Tibial artery (tissue), 4 donors: Measurements from ENCODE around the gene CRELD1.
A peak's percentile ranks its signal among the peaks of the same experiment; 100 is the strongest.
"Not testable (repeated sequence)": the region's sequence is repeated elsewhere in the genome, so short reads cannot be mapped to it uniquely, and the experiment has no call there.

Experiments used
- DNase-seq, 2 donors: peaks; one replicate each; pipeline ENCODE4 v3.0.0-alpha.2; 2019
- H3K27ac ChIP-seq, 2 donors: fragments of 200-600 bp; sonication (generic) in 1 of 2; 1 replicate in 1 of 2; 2 replicates in 1 of 2; pipeline ENCODE4 v1.5.1; 2018 to 2019; ENCODE audit warnings: mild to moderate bottlenecking in 1 of 2
- H3K27me3 ChIP-seq, 2 donors: fragments of 200-600 bp; sonication (generic) in 1 of 2; one replicate each; pipeline versions ENCODE4 v1.5.1 to v1.6.0; 2016 to 2019
- H3K36me3 ChIP-seq, 3 donors: fragments of 200-600 bp; sonication (generic) in 2 of 3; one replicate each; pipeline ENCODE4 v1.5.1; 2016 to 2019; ENCODE audit warnings: mild to moderate bottlenecking in 2 of 3
- H3K4me1 ChIP-seq, 4 donors: fragments of 200-600 bp; sonication (generic) in 2 of 4; 1 replicate in 3 of 4; 2 replicates in 1 of 4; pipeline ENCODE4 v1.5.1; 2016 to 2019
- H3K4me3 ChIP-seq, 2 donors: fragments of 200-600 bp; sonication (generic) in 1 of 2; 1 replicate in 1 of 2; 2 replicates in 1 of 2; pipeline ENCODE4 v1.5.1; 2018 to 2019; ENCODE audit warnings: mild to moderate bottlenecking in 2 of 2
- H3K9me3 ChIP-seq, 3 donors: fragments of 200-600 bp; sonication (generic) in 1 of 3; one replicate each; pipeline ENCODE4 v1.5.1; 2016 to 2019
- CTCF ChIP-seq, 2 experiments: fragments of 200-600 bp in 1 of 2; fragments of 450-650 bp in 1 of 2; IDR thresholded peaks; one replicate each; pipeline ENCODE4 v1.5.1; 2017 to 2019; ENCODE audit warnings: antibody characterized with exemption in 2 of 2, mild to moderate bottlenecking in 1 of 2, moderate library complexity in 1 of 2
- intact Hi-C: fragments of 100-400 bp; cut with DNase I; formaldehyde crosslinking; loops from one replicate; pipeline ENCODE4 v1.15.0; 2023; ENCODE audit warnings: low total_unique reads

CRELD1 gene

GRCh38 chr3:9897408-9898372 lies 35.9 kb upstream of the CRELD1 start:
- Histone ChIP-seq H3K4me3 (no peak overlapping the region), H3K4me1 (peaks cover 0 to 24% (median 19%) of the 10 kb centered on the region in 4 donors)

GRCh38 chr3:9898467-9899241 lies 35.0 kb upstream of the CRELD1 start:
- DNase-seq = no peak
- H3K27ac ChIP-seq = no peak overlapping the region
- no peak for TF ChIP-seq CTCF (IDR thresholded peaks at IDR 0.05)
- peaks cover 1 to 7% (median 2%) of the 10 kb centered on the region in 3 donors for H3K36me3 ChIP-seq
- H3K4me3 ChIP-seq = no peak overlapping the region
- H3K9me3 ChIP-seq = no peaks in the 10 kb centered on the region
- no peaks in the 10 kb centered on the region for H3K27me3 ChIP-seq
- intact Hi-C loops = no loop called here
- H3K4me1 ChIP-seq = peaks cover 0 to 32% (median 18%) of the 10 kb centered on the region in 4 donors

More at GRCh38 chr3:9897408-9898372, 35.9 kb upstream of the CRELD1 start:
- TF ChIP-seq CTCF (IDR thresholded peaks at IDR 0.05) = no peak
- peaks cover 11 to 16% (median 12%) of the 10 kb centered on the region in 3 donors for H3K36me3 ChIP-seq
- H3K27me3 ChIP-seq = no peaks in the 10 kb centered on the region
- H3K9me3 ChIP-seq = no peaks in the 10 kb centered on the region
- intact Hi-C loops = no loop called here
- DNase-seq = no peak
- H3K27ac ChIP-seq = no peak overlapping the region

GRCh38 chr3:9899289-9899791 lies 34.3 kb upstream of the CRELD1 start:
- Histone ChIP-seq H3K9me3 (no peaks in the 10 kb centered on the region), H3K27me3 (no peaks in the 10 kb centered on the region), H3K36me3 (peaks cover 0 to 5% (median 0%) of the 10 kb centered on the region in 3 donors), H3K27ac (no peak overlapping the region), H3K4me1 (peaks cover 0 to 37% (median 17%) of the 10 kb centered on the region in 4 donors), H3K4me3 (no peak overlapping the region)
- DNase-seq = no peak
- no peak for TF ChIP-seq CTCF (IDR thresholded peaks at IDR 0.05)
- intact Hi-C loops = no loop called here

- intact Hi-C loops = loop anchor here (5.0 kb wide), 1 partner anchor 399 kb away; no protein-coding TSS in a partner anchor
- not testable (repeated sequence) for DNase-seq, H3K27ac ChIP-seq, H3K36me3 ChIP-seq, H3K27me3 ChIP-seq, H3K4me3 ChIP-seq, H3K9me3 ChIP-seq
- peaks cover 0 to 42% (median 17%) of the 10 kb centered on the region in 4 donors for H3K4me1 ChIP-seq
Observed at GRCh38 chr3:9900965-9901415, 32.6 kb upstream of the CRELD1 start.

- no peak for DNase-seq
- no peak overlapping the region for H3K4me3 ChIP-seq
- H3K27ac ChIP-seq = peak overlapping the region; percentile 79 to 82
Observed at GRCh38 chr3:9901967-9902366, 31.7 kb upstream of the CRELD1 start.

More at GRCh38 chr3:9901967-9902366, 31.7 kb upstream of the CRELD1 start:
- no peaks in the 10 kb centered on the region for H3K9me3 ChIP-seq
- no peaks in the 10 kb centered on the region for H3K27me3 ChIP-seq
- TF ChIP-seq CTCF (IDR thresholded peaks at IDR 0.05) = no peak
- H3K4me1 ChIP-seq = peaks cover 0 to 47% (median 17%) of the 10 kb centered on the region in 4 donors
- intact Hi-C loops = loop anchor here (5.0 kb wide), 1 partner anchor 400 kb away; no protein-coding TSS in a partner anchor
- H3K36me3 ChIP-seq = peaks cover 4 to 9% (median 7%) of the 10 kb centered on the region in 3 donors
